OCI-LY7 (cell line): ENCODE results near the gene ADD3.

ENCODE experiments used
- EZH2phosphoT487 ChIP-seq: fragments of 200-600 bp; sonication (generic); IDR thresholded peaks from 2 replicates; pipeline ENCODE4 v1.6.1; 2018; ENCODE audit warnings: low read depth, borderline replicate concordance, mild to moderate bottlenecking, mixed run types, antibody characterized with exemption, low read length, moderate library complexity, mixed read lengths
- TF ChIP-seq, protein P1 (sequence below): fragments of 200-600 bp; sonication (generic); conservative IDR thresholded peaks from 2 replicates; pipeline ENCODE4 v1.5.1; 2014; ENCODE audit warnings: mild to moderate bottlenecking, antibody characterized with exemption, low read length, moderate library complexity, mixed read lengths

- TF ChIP-seq, protein P1, sequence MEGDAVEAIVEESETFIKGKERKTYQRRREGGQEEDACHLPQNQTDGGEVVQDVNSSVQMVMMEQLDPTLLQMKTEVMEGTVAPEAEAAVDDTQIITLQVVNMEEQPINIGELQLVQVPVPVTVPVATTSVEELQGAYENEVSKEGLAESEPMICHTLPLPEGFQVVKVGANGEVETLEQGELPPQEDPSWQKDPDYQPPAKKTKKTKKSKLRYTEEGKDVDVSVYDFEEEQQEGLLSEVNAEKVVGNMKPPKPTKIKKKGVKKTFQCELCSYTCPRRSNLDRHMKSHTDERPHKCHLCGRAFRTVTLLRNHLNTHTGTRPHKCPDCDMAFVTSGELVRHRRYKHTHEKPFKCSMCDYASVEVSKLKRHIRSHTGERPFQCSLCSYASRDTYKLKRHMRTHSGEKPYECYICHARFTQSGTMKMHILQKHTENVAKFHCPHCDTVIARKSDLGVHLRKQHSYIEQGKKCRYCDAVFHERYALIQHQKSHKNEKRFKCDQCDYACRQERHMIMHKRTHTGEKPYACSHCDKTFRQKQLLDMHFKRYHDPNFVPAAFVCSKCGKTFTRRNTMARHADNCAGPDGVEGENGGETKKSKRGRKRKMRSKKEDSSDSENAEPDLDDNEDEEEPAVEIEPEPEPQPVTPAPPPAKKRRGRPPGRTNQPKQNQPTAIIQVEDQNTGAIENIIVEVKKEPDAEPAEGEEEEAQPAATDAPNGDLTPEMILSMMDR: no peak
- no peak for TF ChIP-seq EZH2phosphoT487
Observed at GRCh38 chr10:110088367-110089104, 80.8 kb downstream of the ADD3 start.
